Astrocyte (in vitro differentiated cells and primary cell): ENCODE results near the gene TNFRSF8.

ENCODE experiments used
- CTCF ChIP-seq: IDR thresholded peaks from 2 replicates; pipeline ENCODE4 v1.5.1; 2011; ENCODE audit warnings: low read depth, mild to moderate bottlenecking, inconsistent platforms, low read length, moderate library complexity; ENCODE audit not compliant: insufficient read depth
- EZH2 ChIP-seq: IDR thresholded peaks from 2 replicates; pipeline ENCODE4 v1.6.1; 2012; ENCODE audit warnings: mild to moderate bottlenecking, low read length, inconsistent platforms; ENCODE audit not compliant: insufficient read depth

DNA sequence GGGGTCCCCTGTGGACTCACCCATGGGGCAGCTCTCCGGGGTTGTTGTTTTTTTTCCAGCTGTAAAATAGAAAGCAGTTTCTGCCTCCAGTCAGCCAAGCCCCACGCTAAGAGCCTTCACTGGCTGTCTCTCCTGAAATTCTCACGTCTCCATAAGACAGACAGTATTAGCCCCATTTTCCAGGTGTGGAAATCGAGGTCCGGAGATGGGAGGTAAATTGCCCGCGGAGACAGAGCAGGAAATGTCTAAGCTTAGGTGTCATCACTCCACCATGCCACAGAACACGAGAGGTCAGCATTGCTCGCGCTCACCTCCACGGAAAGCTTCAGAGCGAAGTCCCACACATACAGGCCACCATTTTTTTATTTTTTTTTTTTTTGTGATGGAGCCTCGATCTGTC, 44.6 kb downstream of the TNFRSF8 start:
- TF ChIP-seq CTCF (no peak), EZH2 (no peak)
